H4 (cell line): ENCODE results near the gene SSR2. TPM values are rescaled to one million over a fixed set of nuclear protein-coding genes. Genes with fewer than 3 reads are reported as not detected.

ENCODE experiments used
- DNase-seq: peaks from one replicate; pipeline ENCODE4 v3.0.0-alpha.2; 2015; ENCODE audit warnings: low spot score
- total RNA-seq: library from RNA; depleted of rRNA; stranded (reverse); fragments of >200 nt; shearing (Covaris generic); gene quantifications from 2 replicates; pipeline ENCODE4 v1.2.3, GENCODE V29; 2014; rRNA removed

SSR2 gene
- total RNA-seq, 1 experiment from 2014 or later, result 1,103 TPM

GRCh38 chr1:155974208-155975115 lies 46.3 kb downstream of the SSR2 start:
- DNase-seq, result no peak

- no peak for DNase-seq
These were observed 47.0 kb downstream of the SSR2 start for GRCh38 chr1:155973723-155974122.

- DNase-seq, result no peak
These were observed 48.6 kb downstream of the SSR2 start for GRCh38 chr1:155971910-155972809.

GRCh38 chr1:155970531-155971167 lies 50.1 kb downstream of the SSR2 start:
- no peak for DNase-seq

GRCh38 chr1:155969377-155969791 lies 51.4 kb downstream of the SSR2 start:
- DNase-seq, result no peak

GRCh38 chr1:155968670-155969069 lies 52.1 kb downstream of the SSR2 start:
- DNase-seq, result no peak

GRCh38 chr1:155968051-155968400 lies 52.7 kb downstream of the SSR2 start:
- DNase-seq, result no peak

GRCh38 chr1:155967341-155968050 lies 53.3 kb downstream of the SSR2 start:
- DNase-seq, result no peak

GRCh38 chr1:155966750-155967149 lies 54.0 kb downstream of the SSR2 start:
- DNase-seq, result no peak

GRCh38 chr1:155966135-155966534 lies 54.6 kb downstream of the SSR2 start:
- DNase-seq, result no peak

- DNase-seq, result no peak
These were observed 56.6 kb downstream of the SSR2 start for GRCh38 chr1:155964193-155964592.

GRCh38 chr1:155962599-155963211 lies 58.0 kb downstream of the SSR2 start:
- DNase-seq, result no peak

GRCh38 chr1:155961937-155962336 lies 58.8 kb downstream of the SSR2 start:
- DNase-seq, result peak; percentile 98

GRCh38 chr1:155960081-155960745 lies 60.5 kb downstream of the SSR2 start:
- no peak for DNase-seq

Other genes with a start within 250 kb of the SSR2 start
- gene GON4L, start 163.7 kb downstream of the SSR2 start, total RNA-seq, result 7.1 and 11.0 TPM in 2 replicates
- 2.9 and 3.4 TPM in 2 replicates for gene SYT11, start 161.4 kb downstream of the SSR2 start, total RNA-seq
- 45.8 and 46.5 TPM in 2 replicates for gene RIT1, start 109.6 kb downstream of the SSR2 start, total RNA-seq
- gene KHDC4, start 86.5 kb downstream of the SSR2 start, total RNA-seq, result 14.9 and 22.3 TPM in 2 replicates
- not detected in 2 replicates for gene RXFP4, start 79.3 kb downstream of the SSR2 start, total RNA-seq
- gene ARHGEF2, start 42.4 kb downstream of the SSR2 start, total RNA-seq, result 57.1 and 64.2 TPM in 2 replicates
- gene UBQLN4, start 32.8 kb upstream of the SSR2 start, total RNA-seq, result 23.0 and 24.4 TPM in 2 replicates
- gene LAMTOR2, start 33.8 kb upstream of the SSR2 start, total RNA-seq, result 66.7 and 84.8 TPM in 2 replicates
- 0.19 TPM in 1 of 2 replicates, not detected in the other for gene RAB25, start 40.2 kb upstream of the SSR2 start, total RNA-seq
- 2.8 and 4.5 TPM in 2 replicates for gene MEX3A, start 61.5 kb upstream of the SSR2 start, total RNA-seq
- 257 and 363 TPM in 2 replicates for gene LMNA, start 93.8 kb upstream of the SSR2 start, total RNA-seq
- gene SEMA4A, start 132.6 kb upstream of the SSR2 start, total RNA-seq, result 0.15 TPM in 1 of 2 replicates, not detected in the other
- gene SLC25A44, start 173.2 kb upstream of the SSR2 start, total RNA-seq, result 17.7 and 17.8 TPM in 2 replicates
- 68.2 and 79.0 TPM in 2 replicates for gene PMF1, start 192.1 kb upstream of the SSR2 start, total RNA-seq
- 0.08 TPM in 1 of 2 replicates, not detected in the other for gene BGLAP, start 221.2 kb upstream of the SSR2 start, total RNA-seq
- 0.50 and 1.0 TPM in 2 replicates for gene PAQR6, start 227.1 kb upstream of the SSR2 start, total RNA-seq